ENCODE results near the gene BANP. TPM values are rescaled to one million over a fixed set of nuclear protein-coding genes. Genes with fewer than 3 reads are reported as not detected.

Gene BANP
- polyA plus RNA-seq, 1 of the 3 experiments (the other 2 are of a cell fraction): 16.8 TPM

DNA sequence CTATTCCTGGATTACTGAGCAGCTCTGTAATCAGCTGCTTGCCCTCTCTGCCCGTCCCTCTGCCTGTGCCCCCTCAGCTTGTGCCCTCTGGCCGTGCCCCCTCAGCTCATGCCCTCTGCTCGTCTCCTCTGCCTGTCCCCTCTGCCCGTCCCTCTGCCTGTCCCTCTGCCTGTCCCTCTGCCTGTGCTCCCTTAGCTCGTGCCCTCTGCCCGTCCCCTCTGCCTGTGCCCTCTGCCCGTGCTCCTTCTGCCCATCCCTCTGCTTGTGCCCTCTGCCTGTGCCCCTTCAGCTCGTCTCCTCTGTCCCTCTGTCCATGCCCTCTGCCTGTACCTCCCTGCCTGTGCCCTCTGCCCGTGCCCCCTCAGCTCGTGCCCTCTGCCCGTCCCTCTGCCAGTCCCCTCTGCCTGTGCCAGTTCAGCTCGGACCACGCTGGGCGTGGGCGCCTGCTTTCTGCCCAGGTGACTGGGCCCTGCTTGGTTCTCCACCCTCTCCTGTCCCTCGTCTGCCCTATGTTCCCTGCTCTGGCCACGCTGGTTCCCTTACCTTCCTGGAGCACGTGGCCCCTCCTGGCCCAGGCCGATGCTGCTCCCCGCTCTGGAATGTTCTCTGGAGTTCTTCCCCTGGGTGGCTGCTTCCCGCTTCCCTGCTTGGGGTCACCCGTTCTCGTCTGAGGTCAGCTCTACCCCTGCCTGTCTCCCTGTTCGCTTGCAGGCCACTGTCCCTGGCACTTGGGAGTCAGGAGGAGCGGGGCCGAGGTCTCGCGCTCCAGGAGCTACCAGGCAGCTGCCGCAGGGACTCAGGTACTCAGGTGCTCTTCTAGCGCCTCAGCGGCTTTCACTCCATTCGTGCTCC lies 63.9 kb downstream of the BANP start:
- no peak overlapping the region for H3K4me2 ChIP-seq
- H3K9me2 ChIP-seq: no peaks in the 10 kb centered on the region
- DNase-seq: no peak
- H3K27ac ChIP-seq (ENCODE audit: low read depth in 2 of 2, low read length in 1 of 2): no peak overlapping the region
- H2AFZ ChIP-seq (ENCODE audit: low read depth): no peak overlapping the region
- peaks cover 8 to 13% of the 10 kb centered on the region in 2 experiments; a peak in 2 of 4 replicates for H3K4me1 ChIP-seq (ENCODE audit: control insufficient read depth in 1 of 2, insufficient read depth in 2 of 2, low read depth in 1 of 2, low read length in 1 of 2)
- H3K79me2 ChIP-seq (ENCODE audit: insufficient read depth): no peaks in the 10 kb centered on the region
- ChIA-PET POLR2A (no interaction called here), CTCF (no interaction called here)
- no peaks in the 10 kb centered on the region for H3K9me3 ChIP-seq
- H3F3A ChIP-seq (replicated peaks; ENCODE audit: insufficient read depth): no peaks in the 10 kb centered on the region
- H3K27me3 ChIP-seq (ENCODE audit: insufficient read depth): no peaks in the 10 kb centered on the region
- 96% methylated on average over 27 of the region's 32 CpGs for WGBS (ENCODE audit: low lambda C conversion rate)
- TF ChIP-seq JUND (IDR thresholded peaks at IDR 0.05) (no peak), CHD2 (IDR thresholded peaks at IDR 0.05; ENCODE audit: low read length, partially characterized antibody) (no peak), EZH2phosphoT487 (IDR thresholded peaks at IDR 0.05; ENCODE audit: borderline replicate concordance, low read depth) (no peak), EP300 (IDR thresholded peaks at IDR 0.05; ENCODE audit: borderline replicate concordance in 1 of 2, low read depth in 1 of 2, low read length in 1 of 2) (no peak), MXI1 (IDR thresholded peaks at IDR 0.05; ENCODE audit: low read depth, low read length) (no peak), SMC3 (IDR thresholded peaks at IDR 0.05; ENCODE audit: low read depth, low read length) (no peak), FOSL2 (IDR thresholded peaks at IDR 0.05; ENCODE audit: borderline replicate concordance, low read depth) (no peak), POLR2AphosphoS5 (IDR thresholded peaks at IDR 0.05; ENCODE audit: low read depth, low read length) (no peak), RAD21 (IDR thresholded peaks at IDR 0.05; ENCODE audit: low read length) (no peak), GATA2 (CRISPR knock-in tag; IDR thresholded peaks at IDR 0.05) (no peak), TAF1 (IDR thresholded peaks at IDR 0.05; ENCODE audit: borderline replicate concordance, low read depth, low read length) (no peak), USF2 (IDR thresholded peaks at IDR 0.05; ENCODE audit: borderline replicate concordance, low read depth, low read length) (no peak), TEAD4 (IDR thresholded peaks at IDR 0.05; ENCODE audit: borderline replicate concordance, insufficient read depth) (no peak), RXRA (IDR thresholded peaks at IDR 0.05; ENCODE audit: borderline replicate concordance, low read depth) (no peak)
- TF ChIP-seq, protein P1, sequence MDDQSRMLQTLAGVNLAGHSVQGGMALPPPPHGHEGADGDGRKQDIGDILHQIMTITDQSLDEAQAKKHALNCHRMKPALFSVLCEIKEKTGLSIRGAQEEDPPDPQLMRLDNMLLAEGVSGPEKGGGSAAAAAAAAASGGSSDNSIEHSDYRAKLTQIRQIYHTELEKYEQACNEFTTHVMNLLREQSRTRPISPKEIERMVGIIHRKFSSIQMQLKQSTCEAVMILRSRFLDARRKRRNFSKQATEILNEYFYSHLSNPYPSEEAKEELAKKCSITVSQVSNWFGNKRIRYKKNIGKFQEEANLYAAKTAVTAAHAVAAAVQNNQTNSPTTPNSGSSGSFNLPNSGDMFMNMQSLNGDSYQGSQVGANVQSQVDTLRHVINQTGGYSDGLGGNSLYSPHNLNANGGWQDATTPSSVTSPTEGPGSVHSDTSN (IDR thresholded peaks at IDR 0.05): no peak
- TF ChIP-seq, protein P2, sequence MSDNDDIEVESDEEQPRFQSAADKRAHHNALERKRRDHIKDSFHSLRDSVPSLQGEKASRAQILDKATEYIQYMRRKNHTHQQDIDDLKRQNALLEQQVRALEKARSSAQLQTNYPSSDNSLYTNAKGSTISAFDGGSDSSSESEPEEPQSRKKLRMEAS (IDR thresholded peaks at IDR 0.05; ENCODE audit: low read depth): no peak
- no peaks in the 10 kb centered on the region for H4K20me1 ChIP-seq (ENCODE audit: insufficient read depth)
- peaks cover 0 to 16% of the 10 kb centered on the region in 2 experiments for H3K36me3 ChIP-seq (replicated peaks in 1 of 2; ENCODE audit: control insufficient read depth in 1 of 2, insufficient read depth in 2 of 2, low read length in 1 of 2)
- no peak overlapping the region for H3K4me3 ChIP-seq (ENCODE audit: low read depth in 2 of 2, low read length in 1 of 2)
- no peak overlapping the region for H3K9ac ChIP-seq
